Neural progenitor cell (in vitro differentiated cells): ENCODE results near the gene MAGEB6.

Experiments
- CTCF ChIP-seq: fragments of 200-600 bp; sonication (generic); IDR thresholded peaks from 2 replicates; pipeline ENCODE4 v1.5.1; 2017; ENCODE audit warnings: antibody characterized with exemption, mild to moderate bottlenecking
- EZH2 ChIP-seq: fragments of 200-600 bp; sonication (generic); IDR thresholded peaks from 2 replicates; pipeline ENCODE4 v1.6.1; 2017; ENCODE audit warnings: antibody characterized with exemption, mild to moderate bottlenecking, moderate library complexity
- EZH2phosphoT487 ChIP-seq: fragments of 200-600 bp; sonication (generic); IDR thresholded peaks from 2 replicates; pipeline ENCODE4 v1.6.1; 2017; ENCODE audit warnings: antibody characterized with exemption

- TF ChIP-seq CTCF (no peak), EZH2 (no peak), EZH2phosphoT487 (no peak)
Measured at GRCh38 chrX:26208012-26208411, 15.8 kb downstream of the MAGEB6 start.
